TTC549 (cell line): ENCODE data around the gene ARPC1B.

Source experiments
- FAIRE-seq: peaks from 2 replicates; lab custom pipeline; 2012; peaks lifted over from hg19 to GRCh38; lab: Jason Lieb, UNC

The ARPC1B gene

DNA sequence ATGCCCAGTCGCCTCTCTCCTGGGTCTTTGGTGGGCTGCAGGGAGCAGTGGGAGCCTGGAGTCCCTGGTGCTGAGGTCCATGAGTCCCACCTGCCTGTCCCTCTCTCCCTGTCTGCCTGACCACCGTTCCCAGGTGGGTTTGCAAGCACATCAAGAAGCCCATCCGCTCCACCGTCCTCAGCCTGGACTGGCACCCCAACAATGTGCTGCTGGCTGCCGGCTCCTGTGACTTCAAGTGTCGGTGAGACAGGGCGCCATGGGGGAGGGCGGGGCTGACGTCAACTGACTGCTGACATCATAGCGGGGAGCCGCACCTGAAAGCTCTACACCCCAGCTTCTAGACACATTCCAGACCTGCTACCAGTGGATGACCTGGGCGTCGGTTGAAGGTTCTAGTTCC is 15.2 kb downstream of the ARPC1B start:
- no peak for FAIRE-seq

GRCh38 chr7:99390941-99391602 is 16.5 kb downstream of the ARPC1B start:
- no peak for FAIRE-seq

GRCh38 chr7:99392046-99392445 is 17.5 kb downstream of the ARPC1B start:
- FAIRE-seq = no peak

GRCh38 chr7:99392659-99393354 is 18.3 kb downstream of the ARPC1B start:
- FAIRE-seq = no peak

- FAIRE-seq = no peak
Observed at GRCh38 chr7:99393355-99394187, 19.0 kb downstream of the ARPC1B start.

GRCh38 chr7:99394188-99394502 is 19.6 kb downstream of the ARPC1B start:
- FAIRE-seq = no peak

GRCh38 chr7:99395616-99396327 is 21.2 kb downstream of the ARPC1B start:
- no peak for FAIRE-seq

DNA sequence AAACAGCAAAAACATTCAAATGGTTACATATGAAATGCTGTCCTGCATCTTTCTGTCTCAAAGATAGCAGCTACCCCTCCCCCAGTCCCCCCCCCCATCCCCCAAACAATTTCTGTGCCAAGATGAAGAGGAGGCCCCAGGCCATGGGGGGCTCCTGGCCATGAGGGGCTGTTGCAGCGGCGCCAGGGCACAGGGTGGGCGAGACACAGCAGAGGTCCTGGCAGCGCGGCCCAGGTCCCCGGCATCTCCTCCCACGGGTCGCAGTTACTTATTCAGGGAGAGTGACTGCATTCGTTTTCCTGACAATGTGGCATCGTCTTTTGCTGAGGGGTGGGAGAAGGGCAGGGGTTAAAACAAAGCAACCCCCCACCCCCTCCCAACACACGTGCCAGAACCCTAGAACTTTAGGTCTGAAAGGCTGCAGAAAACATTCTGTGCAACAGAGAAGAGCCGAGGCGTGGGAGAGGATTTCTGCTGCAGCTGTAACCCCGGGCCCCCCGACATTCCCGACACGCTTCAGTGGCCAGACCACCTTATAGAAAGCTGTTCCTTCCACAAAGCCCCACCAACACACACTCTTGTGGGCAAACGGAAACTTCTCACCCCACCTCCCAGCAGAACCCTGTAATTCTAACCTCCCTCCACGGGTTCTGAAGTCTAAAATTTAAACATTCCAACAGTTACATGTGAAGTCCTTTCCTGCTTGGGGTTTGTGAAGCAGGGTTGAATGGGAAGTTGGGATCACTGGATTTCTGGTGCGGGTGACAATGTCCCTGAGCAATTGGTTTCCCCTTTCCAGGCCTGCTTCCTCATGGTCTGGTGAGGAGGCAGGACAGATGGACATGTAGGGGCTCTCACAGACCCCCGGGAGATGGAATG is 22.1 kb downstream of the ARPC1B start:
- FAIRE-seq = no peak

- FAIRE-seq = no peak
Observed at GRCh38 chr7:99397297-99397983, 22.9 kb downstream of the ARPC1B start.

- no peak for FAIRE-seq
Observed at GRCh38 chr7:99398891-99399445, 24.4 kb downstream of the ARPC1B start.

DNA sequence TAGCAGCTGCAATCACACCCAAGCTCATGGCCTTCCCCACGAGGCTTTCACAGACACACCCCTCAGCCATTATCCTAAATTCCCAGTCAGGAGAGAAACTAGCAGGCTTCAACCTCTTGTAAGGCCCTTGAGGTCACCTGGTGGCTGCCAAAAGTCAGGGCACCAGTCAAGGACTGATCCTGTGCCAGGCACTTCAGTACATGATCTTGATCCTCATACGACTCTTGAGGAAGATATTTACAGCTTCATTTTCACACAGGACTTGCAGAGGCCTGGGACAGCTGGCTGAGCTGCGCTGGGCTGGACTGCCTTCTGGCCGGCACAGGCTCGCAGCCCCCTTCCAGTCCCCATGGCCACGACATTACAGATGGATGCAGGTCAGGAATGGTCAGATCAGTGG is 25.1 kb downstream of the ARPC1B start:
- FAIRE-seq = no peak

GRCh38 chr7:99402854-99403253 is 28.3 kb downstream of the ARPC1B start:
- FAIRE-seq = no peak

DNA sequence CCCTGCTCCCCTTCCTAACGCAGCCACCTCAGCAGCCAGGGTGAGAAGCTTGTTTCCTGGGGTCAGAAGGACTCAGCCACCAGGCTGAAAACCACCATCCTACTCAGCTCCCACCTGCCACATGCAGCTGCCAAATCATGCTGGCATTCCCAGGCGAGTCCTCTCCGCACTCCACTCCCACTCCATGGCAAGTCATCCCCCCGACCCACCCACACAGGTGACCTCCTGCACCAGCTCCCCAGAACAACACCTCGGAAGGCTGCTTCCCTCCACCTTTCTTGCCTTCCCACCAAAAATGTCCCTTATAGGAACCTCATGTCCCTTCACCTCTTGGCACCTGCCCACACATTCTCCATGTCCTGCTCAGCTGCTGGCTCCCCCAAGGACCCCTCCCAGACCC is 29.2 kb downstream of the ARPC1B start:
- no peak for FAIRE-seq

GRCh38 chr7:99404235-99404976 is 29.9 kb downstream of the ARPC1B start:
- no peak for FAIRE-seq

GRCh38 chr7:99404977-99405320 is 30.4 kb downstream of the ARPC1B start:
- FAIRE-seq = no peak

GRCh38 chr7:99406557-99406956 is 32.0 kb downstream of the ARPC1B start:
- no peak for FAIRE-seq

DNA sequence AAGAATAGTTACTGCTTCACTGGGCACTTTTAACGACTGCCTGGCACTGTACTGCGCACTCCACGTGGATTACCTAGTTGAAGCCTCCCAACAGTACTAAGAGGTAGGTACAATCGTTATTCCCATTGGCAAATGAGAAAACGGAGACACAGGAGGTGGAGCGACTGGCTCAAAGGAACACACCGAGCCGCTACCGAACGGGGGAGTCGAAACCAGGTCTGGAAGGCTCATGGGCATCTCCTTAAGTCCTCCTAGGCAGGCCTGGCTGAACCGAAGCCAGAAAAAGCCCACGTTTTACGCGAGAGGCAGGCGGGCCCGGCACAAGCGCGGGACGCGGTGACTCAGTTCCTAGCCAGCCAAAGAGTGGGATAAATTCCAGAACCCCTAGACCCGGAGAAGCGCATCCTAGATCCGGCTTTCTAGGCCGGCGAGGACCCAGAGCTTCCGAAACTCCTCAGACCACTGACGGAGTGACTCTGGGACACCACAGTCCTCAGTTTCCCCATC is 33.4 kb downstream of the ARPC1B start:
- no peak for FAIRE-seq

DNA sequence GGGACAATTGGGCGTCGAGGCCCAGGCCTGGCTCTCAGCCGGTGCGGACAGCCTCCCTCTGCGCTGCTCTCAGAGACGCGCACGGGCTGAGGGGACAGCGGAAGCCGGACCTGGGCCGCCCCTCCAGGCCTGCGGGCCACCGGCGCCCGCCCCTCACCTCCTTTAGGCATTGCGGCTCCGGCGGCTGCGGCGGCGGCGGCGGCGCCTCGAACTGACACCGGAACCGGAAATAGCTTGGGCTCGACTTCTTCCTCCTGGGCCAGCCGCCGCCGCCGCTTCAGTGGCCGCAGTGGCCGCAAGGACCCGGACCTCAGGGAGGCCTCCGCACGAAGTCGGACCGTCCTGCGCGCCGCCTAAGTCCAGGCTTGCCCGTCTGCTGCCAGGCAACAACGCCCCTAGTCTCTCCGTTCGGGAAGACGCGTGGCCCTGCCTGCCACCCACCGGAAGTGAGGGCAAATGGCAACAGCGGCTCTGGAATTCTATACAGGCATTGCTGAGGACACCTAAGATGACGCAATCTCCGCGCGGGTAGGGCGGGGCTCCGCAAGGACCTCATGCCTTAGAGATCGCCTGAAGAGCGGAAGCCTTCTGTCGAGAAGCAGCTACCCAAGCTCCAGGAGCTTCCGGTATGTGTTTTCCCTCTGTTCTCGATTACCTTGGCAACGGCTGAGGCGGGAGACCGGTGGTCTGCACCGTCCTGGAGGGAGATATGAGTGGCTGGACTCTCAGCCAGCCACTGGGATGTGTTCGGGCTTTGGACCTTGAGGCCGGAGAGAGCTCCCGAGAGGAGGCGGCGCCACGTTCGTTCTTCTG is 34.1 kb downstream of the ARPC1B start, which contains the start of the genes BUD31 and PDAP1:
TSS of gene BUD31 (plus strand) at position 591 of the 813 bp plus-strand sequence. CDS start 2,124 bp downstream, outside the sequence.
TSS of gene PDAP1 (minus strand) at position 219 of the 813 bp plus-strand sequence. CDS start at position 170, 49 bp downstream.
- no peak for FAIRE-seq

GRCh38 chr7:99409192-99409572 is 34.7 kb downstream of the ARPC1B start:
- no peak for FAIRE-seq
